Iris pigment epithelial cell (primary cell): ENCODE results near the gene DIO3.
"Not testable (repeated sequence)": the region's sequence is repeated elsewhere in the genome, so short reads cannot be mapped to it uniquely, and the experiment has no call there.

Source experiments
- DNase-seq: peaks from one replicate; pipeline ENCODE4 v3.0.0-alpha.2; 2011; ENCODE audit warnings: low read depth

The DIO3 gene

GRCh38 chr14:101543814-101544213, 17.5 kb upstream of the DIO3 start:
- DNase-seq, result no peak

DNA sequence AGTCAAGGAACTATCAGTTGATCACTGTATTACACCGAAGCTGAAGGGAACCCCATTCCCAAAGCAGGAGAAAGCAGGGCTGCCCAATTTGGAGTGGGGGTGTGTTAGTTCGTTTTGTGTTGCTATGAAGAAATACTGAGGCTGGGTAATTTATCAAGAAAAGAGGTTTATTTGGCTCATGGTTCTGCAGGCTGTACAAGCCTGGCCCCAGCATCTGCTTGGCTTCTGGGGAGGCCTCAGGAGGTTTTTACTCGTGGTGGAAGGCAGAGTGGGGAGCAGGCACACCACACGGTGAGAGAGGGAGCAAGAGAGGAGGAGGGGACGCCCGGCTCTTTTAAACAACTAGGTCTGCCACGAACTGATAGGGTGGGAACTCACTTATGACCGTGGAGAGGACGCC, 16.7 kb upstream of the DIO3 start:
- DNase-seq, result no peak

GRCh38 chr14:101546706-101547105, 14.6 kb upstream of the DIO3 start:
- DNase-seq, result no peak

- DNase-seq, result no peak
These were observed 14.1 kb upstream of the DIO3 start for GRCh38 chr14:101547107-101547738.

GRCh38 chr14:101547961-101548669, 13.2 kb upstream of the DIO3 start:
- DNase-seq, result no peak

DNA sequence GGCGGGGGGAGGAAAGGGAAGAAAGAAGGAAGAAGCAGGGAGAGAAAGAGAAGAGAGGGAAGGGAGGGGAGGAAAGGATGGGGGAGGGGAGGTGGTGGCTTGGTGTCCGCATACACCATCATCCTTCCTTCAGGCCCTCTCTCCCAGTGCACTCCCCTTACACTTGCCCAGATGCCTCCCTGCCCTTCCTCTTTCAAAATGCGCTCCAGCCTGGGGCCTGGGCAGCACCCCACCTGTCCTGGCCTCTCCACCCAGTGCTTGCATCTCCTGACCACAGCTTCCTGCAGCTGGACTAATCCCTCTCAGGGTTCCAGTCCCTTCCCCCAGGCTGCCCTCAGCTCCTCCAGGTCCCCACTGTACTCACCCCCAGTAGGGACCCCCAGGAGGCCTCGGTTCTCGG, 12.6 kb upstream of the DIO3 start:
- no peak for DNase-seq

DNA sequence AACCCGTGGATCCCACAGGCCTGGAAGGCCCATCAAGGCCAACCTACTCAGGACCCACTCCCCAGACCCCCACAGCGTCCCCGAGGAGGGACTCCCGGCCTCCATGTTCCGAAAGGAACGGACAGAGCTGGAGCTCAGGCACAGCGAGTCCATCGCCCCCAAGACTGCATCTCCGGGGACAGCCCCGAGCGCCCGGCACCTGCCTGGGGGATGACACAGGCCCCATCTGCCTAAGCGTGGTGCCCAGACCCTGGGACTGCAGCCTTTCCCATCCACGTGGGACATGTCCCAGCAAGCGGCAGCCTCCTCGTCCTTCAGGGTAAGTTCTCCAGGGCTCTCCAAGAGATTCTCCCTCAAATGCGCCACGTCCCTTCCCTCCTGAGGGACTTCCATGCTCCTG, 12.1 kb upstream of the DIO3 start:
- DNase-seq, result no peak

DNA sequence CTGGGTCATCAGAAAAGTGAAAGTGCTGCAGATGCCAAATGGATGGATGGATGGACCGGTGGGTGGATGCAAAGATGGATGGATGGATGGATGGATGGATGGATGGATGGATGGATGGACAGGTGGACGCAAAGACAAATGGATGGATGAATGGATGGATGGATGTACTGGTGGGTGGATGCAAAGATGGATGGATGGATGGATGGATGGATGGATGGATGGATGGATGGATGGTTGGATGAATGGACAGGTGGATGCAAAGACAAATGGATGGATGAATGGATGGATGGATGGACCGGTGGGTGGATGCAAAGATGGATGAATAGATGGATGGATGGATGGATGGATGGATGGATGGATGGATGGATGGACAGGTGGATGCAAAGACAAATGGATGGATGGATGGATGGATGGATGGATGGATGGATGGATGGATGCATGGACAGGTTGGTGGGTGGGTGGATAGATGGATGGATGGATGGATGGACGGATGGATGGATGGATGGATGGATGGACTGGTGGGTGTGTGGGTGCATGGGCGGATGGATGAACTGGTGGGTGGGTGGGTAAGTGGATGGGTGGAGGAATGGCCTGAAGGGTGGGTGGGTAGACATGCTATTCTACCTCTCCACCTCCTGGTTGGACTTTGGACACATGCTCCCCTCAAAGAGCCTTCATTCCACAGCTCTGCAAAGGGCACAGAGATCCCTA, 10.9 kb upstream of the DIO3 start:
- not testable (repeated sequence) for DNase-seq

- DNase-seq, result no peak
These were observed 9.3 kb upstream of the DIO3 start for GRCh38 chr14:101551729-101552595.

- no peak for DNase-seq
These were observed 8.5 kb upstream of the DIO3 start for GRCh38 chr14:101552786-101553231.

- no peak for DNase-seq
These were observed 7.9 kb upstream of the DIO3 start for GRCh38 chr14:101553393-101553792.

GRCh38 chr14:101553931-101554330, 7.4 kb upstream of the DIO3 start:
- DNase-seq, result no peak

GRCh38 chr14:101554991-101555668, 6.2 kb upstream of the DIO3 start:
- DNase-seq, result no peak

GRCh38 chr14:101555669-101556043, 5.6 kb upstream of the DIO3 start:
- DNase-seq, result not testable (repeated sequence)

GRCh38 chr14:101556131-101556530, 5.2 kb upstream of the DIO3 start:
- no peak for DNase-seq

DNA sequence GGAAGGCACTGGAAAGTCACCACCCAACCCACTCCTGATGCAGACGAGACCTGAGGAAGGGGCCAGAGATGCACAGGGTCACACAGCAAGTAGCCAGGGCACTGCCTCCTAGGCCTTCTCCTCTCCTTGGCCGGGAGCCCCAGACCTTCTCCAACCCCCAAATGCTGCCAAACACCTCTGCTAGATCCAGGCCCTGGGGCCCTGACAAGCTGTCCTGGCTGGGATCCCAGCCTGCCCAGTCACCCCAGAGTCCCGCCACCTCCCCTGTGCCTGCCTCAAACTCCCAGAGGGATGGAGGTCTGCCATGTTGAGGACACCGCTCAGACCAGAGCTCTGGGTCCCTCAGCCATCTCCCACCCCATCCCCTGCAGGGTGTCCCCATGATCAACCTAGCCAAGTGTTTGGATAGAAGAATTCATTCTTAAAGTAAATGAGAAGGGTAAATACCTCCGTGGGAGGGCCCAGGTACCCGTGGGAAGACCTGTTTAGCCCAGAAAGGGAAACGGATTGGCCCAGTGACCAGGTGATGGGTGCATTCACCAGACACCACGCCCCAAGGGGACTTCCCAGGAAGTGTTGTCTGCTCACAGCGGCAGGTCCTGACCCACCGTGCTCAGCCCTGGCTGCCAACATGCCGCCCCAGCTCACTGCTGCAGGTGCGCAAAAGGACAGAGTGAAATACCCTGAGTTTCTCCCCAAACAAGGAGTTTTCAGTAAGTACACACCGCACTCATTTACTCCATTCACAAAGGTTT, 4.6 kb upstream of the DIO3 start:
- no peak for DNase-seq

- no peak for DNase-seq
These were observed 4.0 kb upstream of the DIO3 start for GRCh38 chr14:101557321-101557695.

GRCh38 chr14:101557811-101558738, 3.2 kb upstream of the DIO3 start:
- DNase-seq, result no peak

DNA sequence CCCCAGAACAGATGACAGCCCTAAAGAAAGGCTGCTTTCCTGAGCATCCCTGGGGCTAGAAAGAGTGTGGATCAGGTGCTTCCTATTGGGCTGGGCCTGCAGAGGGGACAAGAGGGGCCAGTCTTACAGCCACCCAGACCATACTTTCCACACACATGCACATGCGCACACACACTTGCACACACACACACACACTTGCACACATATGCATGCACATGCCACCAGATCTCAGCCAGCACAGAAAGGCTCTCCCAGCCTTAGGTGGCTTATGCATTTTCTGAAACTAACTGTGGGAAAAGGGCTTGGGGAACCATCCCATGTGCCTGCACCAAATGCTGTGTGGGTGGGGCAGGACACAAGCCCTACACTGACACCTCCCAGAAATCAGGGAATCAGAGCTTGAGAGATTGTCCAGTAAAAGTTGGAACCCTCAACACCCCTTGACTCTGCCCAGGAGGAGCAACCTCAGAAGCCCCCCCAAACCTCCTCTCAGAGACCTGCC, 2.5 kb upstream of the DIO3 start:
- no peak for DNase-seq

DNA sequence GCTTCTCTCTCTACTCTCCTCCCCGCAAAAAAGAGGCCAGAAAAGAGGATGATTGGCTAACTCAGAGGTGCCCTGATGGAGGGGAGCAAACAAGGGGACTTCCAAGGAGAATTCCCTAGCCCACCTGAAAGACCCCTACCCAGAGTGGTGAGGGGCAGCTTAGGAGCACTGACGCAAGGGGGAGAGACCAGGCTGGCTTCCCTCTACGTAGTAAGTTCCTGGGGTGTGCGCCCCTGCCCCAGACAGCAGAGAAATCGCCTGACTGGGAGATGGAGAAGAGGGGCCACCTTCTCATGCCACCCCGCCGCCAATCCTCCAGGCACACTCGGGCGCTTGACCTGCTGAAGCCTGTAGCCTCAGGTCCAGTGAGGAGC, 2.1 kb upstream of the DIO3 start:
- DNase-seq, result no peak
